GM21528 (cell line): Measurements from ENCODE around the gene IMPA2.
"Not testable (repeated sequence)": the region's sequence is repeated elsewhere in the genome, so short reads cannot be mapped to it uniquely, and the experiment has no call there.

Experiments
- ATAC-seq: cut with Tn5 transposase; IDR thresholded peaks from one replicate; pipeline ENCODE4 v1.9.1; 2021; ENCODE audit warnings: mild to moderate bottlenecking, moderate library complexity; ENCODE audit not compliant: unreplicated experiment, low FRiP score

Gene IMPA2

GRCh38 chr18:12067671-12068070, 86.4 kb downstream of the IMPA2 start:
- ATAC-seq: no peak

GRCh38 chr18:12068316-12068949, 87.1 kb downstream of the IMPA2 start:
- ATAC-seq: not testable (repeated sequence)

GRCh38 chr18:12068950-12069320, 87.6 kb downstream of the IMPA2 start:
- ATAC-seq: no peak

- not testable (repeated sequence) for ATAC-seq
Observed at GRCh38 chr18:12071066-12071465, 89.8 kb downstream of the IMPA2 start.

- ATAC-seq: no peak
Observed at GRCh38 chr18:12072996-12073395, 91.7 kb downstream of the IMPA2 start.

GRCh38 chr18:12074736-12075135, 93.4 kb downstream of the IMPA2 start:
- no peak for ATAC-seq

- ATAC-seq: no peak
Observed at GRCh38 chr18:12076424-12077140, 95.3 kb downstream of the IMPA2 start.

GRCh38 chr18:12077994-12078393, 96.7 kb downstream of the IMPA2 start:
- ATAC-seq: not testable (repeated sequence)

GRCh38 chr18:12079491-12080237, 98.4 kb downstream of the IMPA2 start:
- ATAC-seq: no peak
